GM12801 (cell line): ENCODE results near the gene TGIF1.

Experiments
- TF ChIP-seq, protein P1 (sequence below): IDR thresholded peaks from one replicate; pipeline ENCODE4 v1.5.1; 2011; ENCODE audit warnings: control low read depth; ENCODE audit not compliant: insufficient read length; ENCODE audit errors: extremely low read depth

TGIF1 gene

DNA sequence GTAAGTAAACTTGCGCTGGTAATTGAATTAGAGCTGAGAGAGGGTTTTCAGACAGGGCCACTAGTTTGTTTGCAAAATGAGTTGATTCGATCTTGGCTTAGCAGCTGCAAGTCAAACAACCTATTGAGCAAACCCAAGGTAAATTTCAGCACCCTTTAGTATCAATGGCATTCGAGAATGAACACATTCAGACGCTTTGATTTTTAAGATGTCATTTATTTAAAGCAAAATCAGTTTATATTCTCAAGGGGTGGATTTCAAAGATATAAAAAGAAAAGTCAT lies 44.2 kb downstream of the TGIF1 start:
- TF ChIP-seq, protein P1, sequence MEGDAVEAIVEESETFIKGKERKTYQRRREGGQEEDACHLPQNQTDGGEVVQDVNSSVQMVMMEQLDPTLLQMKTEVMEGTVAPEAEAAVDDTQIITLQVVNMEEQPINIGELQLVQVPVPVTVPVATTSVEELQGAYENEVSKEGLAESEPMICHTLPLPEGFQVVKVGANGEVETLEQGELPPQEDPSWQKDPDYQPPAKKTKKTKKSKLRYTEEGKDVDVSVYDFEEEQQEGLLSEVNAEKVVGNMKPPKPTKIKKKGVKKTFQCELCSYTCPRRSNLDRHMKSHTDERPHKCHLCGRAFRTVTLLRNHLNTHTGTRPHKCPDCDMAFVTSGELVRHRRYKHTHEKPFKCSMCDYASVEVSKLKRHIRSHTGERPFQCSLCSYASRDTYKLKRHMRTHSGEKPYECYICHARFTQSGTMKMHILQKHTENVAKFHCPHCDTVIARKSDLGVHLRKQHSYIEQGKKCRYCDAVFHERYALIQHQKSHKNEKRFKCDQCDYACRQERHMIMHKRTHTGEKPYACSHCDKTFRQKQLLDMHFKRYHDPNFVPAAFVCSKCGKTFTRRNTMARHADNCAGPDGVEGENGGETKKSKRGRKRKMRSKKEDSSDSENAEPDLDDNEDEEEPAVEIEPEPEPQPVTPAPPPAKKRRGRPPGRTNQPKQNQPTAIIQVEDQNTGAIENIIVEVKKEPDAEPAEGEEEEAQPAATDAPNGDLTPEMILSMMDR: no peak

DNA sequence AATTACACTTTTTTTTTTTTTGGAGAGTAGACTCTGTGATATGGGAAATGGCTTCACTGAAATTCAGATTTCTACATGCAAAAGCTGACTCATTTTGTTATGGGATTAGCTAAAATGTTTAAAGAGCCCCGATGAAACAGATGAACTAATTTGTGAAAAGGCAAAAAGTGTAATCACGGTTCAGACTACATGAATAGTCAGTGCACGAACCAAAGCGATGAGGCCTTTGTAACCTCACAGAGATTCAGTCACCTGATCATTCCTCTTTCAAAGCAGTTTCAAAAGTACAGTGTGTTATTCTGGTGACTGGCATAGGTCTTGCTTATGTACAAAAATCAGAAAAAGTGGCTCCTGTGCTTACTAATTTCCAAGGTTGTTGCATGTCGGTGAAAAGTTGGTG lies 44.6 kb downstream of the TGIF1 start:
- TF ChIP-seq, protein P1: no peak

DNA sequence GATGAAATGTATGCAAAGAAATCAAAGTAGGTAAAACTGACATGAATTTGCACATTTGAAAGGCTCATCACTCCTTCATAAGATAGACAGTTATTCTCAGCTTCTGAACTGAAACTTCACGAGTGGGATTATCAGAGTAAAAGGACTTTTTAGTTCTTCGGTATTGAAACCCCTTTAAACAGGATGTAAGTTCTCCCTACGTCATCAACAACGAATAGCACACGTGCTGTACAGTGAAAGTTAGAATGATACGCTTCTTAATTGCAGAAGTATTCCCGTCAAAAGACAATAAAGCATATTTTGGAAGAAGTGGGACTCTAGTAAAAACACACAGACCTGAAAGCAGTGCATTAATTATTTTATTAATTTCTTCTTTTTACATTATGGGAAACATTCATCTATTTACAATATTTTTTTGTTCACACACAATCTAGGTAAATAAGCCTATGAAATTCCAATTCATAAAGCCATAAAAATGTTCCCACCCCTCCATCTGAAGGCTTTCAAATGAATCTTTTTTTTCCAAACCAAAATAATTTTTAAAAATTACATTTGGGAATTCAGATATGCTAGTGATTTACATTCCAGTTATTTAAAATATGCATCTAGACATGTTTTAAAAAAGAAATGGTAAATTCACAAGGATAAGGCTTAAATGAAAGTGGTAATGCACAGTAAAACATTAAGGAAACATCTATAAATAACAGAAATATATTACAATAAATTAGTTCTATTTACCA lies 45.9 kb downstream of the TGIF1 start:
- TF ChIP-seq, protein P1: no peak

DNA sequence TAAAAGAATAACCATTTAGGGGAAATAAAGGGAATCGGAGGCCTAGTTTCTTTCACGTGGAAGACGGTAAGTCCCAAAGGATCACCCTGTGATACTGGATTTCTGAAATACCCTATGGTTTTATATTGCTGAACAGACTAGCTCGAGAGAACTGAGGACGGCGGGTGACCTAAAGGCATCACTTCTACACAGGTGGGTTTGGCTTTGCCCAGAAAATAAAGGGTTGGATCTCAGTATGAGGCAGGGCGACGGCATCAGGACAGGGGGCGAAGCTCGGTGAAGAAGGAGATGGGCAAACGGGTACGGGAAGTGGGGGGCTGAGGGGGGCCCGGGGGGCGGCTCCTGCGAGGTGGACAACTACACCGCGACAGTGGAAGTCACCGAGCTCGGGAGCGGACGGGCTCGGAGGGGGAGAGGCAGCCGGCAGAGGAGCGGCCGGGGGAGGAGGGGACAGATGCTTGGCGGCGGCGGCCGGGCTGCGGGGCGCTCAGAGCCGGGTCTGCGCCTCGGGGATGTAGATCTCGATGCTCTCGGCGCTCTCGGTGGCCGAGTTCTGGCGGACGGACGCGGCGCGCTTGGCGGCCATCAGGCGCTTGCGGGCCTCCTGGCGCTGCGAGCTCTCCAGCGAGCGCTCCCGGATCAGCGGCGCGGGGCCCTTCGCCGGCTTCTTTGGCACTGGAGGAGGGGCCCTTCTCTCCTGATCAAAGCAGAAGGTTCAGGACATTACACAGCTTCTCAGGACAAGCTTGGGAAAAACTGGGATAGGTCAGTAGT lies 48.9 kb downstream of the TGIF1 start:
- TF ChIP-seq, protein P1: no peak

DNA sequence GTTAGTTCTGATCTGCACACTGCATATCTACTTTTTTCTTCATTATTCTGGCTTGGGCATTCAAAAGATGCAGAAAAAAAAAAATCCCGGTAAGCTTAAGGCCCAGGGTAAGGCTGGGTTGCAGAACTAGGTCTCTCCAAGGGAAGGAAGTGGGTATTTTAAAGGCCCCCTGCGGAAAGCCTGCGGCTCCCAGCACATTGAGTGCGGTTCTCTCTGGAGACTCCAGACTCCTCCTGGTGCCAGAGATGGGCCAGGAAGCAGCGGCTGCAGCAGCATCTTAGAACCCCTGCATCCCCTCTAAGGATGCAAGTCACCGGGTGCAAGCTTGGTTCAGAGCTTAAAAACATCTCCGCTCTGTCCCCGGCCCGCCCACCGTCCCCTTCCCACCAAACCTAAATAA lies 49.5 kb downstream of the TGIF1 start:
- TF ChIP-seq, protein P1: no peak

DNA sequence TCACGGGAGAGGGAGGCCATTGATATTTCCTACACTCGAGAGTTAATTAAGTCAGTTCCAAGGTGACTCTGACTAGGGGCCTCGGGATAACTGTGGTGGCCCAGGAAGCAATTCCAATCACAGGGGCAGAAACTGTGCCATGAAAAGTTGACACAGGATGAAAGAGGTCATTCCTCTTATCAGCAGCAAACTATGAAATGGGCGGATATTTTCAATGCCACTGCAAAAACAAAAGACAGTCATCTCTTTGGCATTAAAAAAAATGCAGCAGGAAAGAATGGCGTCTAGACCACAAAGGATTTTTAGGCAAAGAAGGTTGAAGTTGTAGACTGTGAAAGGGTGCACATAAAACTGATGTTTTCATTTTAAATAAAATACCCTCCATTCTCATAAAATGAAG lies 50.0 kb downstream of the TGIF1 start:
- TF ChIP-seq, protein P1: no peak

DNA sequence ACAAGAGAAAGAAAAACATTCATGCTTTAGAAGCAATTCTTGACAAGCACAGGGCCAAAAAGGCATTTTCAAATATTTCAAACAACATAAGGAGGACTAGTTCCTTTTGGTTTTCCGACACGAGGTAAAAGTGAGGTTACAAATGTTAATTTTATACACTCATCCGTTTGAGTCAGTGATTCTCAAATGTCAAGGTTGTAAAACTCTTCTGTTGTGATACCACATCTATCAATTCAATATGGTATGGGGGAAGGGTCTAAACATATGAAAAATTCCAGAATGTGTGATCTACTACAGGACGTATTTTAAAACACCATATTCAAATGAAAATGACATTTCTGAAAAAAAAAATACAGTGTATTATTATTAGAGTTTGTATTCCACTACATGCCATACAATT lies 52.7 kb downstream of the TGIF1 start:
- TF ChIP-seq, protein P1: no peak
